GM18861 (cell line): ENCODE data around the gene FCAMR.

Source experiments
- ATAC-seq: cut with Tn5 transposase; IDR thresholded peaks from one replicate; pipeline ENCODE4 v1.9.1; 2021; ENCODE audit not compliant: unreplicated experiment

The FCAMR gene

GRCh38 chr1:206909883-206910318 lies 60.4 kb downstream of the FCAMR start:
- no peak for ATAC-seq

- no peak for ATAC-seq
These were observed 60.9 kb downstream of the FCAMR start for GRCh38 chr1:206909161-206909882.

- ATAC-seq, result no peak
These were observed 62.2 kb downstream of the FCAMR start for GRCh38 chr1:206908038-206908437.
